ENCODE measurements around the gene ARSK. TPM values are rescaled to one million over a fixed set of nuclear protein-coding genes. Genes with fewer than 3 reads are reported as not detected.

The ARSK gene
- total and polyA plus RNA-seq, 7 experiments from 2014 or later = 2.5 to 13.3 (median 7.7) TPM

DNA sequence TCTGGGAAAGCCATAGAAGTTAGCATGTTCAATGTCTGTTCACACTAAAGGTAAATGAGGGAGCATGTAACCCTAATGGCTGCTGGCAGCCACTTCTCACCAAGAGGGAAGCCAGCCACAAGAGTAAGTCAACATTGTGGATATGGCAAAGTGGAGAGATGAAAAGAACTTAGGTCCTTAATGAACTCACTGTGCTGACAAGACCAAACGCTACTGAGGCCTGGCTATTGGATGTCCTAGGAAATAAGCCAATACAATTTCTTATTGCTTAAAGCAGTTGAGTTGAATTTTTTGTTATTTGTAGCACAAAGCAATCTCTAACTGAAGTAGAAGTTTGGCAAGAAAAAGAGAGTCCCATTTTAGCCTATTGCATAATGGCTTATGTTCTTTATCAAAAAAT lies 71.8 kb downstream of the ARSK start:
- Histone ChIP-seq H3K27ac (ENCODE audit: low read depth, low read length) (no peak overlapping the region), H3K4me3 (ENCODE audit: low read length) (no peak overlapping the region), H3K36me3 (ENCODE audit: control insufficient read depth in 2 of 3, insufficient read depth in 3 of 3, low read length in 3 of 3) (no peaks in the 10 kb centered on the region), H3K9me3 (ENCODE audit: control insufficient read depth in 2 of 3, low read length in 3 of 3) (no peaks in the 10 kb centered on the region), H3K4me1 (ENCODE audit: control insufficient read depth in 2 of 2, insufficient read depth in 2 of 2, low read length in 2 of 2) (peaks cover 19 to 38% of the 10 kb centered on the region in 2 donors), H3K27me3 (ENCODE audit: control insufficient read depth in 2 of 2, insufficient read depth in 2 of 2, low read length in 2 of 2) (no peaks in the 10 kb centered on the region)
- peaks cover 19 to 60% (median 46%) of the 10 kb centered on the region in 7 donors for H3K4me1 Mint-ChIP-seq
- peaks cover 0 to 9% (median 0%) of the 10 kb centered on the region in 11 donors for H3K9me3 Mint-ChIP-seq
- ChIA-PET CTCF (no interaction called here), POLR2A (no interaction called here)
- intact Hi-C loops (cut with micrococcal nuclease) = no loop called here
- H3K4me3 Mint-ChIP-seq = no peak overlapping the region
- no peak overlapping the region for H3K27ac Mint-ChIP-seq
- peaks cover 0 to 14% (median 0%) of the 10 kb centered on the region in 5 donors for H3K27me3 Mint-ChIP-seq
- H3K36me3 Mint-ChIP-seq = peaks cover 0 to 13% (median 0%) of the 10 kb centered on the region in 5 donors
- ATAC-seq (no peak), DNase-seq (no peak)

DNA sequence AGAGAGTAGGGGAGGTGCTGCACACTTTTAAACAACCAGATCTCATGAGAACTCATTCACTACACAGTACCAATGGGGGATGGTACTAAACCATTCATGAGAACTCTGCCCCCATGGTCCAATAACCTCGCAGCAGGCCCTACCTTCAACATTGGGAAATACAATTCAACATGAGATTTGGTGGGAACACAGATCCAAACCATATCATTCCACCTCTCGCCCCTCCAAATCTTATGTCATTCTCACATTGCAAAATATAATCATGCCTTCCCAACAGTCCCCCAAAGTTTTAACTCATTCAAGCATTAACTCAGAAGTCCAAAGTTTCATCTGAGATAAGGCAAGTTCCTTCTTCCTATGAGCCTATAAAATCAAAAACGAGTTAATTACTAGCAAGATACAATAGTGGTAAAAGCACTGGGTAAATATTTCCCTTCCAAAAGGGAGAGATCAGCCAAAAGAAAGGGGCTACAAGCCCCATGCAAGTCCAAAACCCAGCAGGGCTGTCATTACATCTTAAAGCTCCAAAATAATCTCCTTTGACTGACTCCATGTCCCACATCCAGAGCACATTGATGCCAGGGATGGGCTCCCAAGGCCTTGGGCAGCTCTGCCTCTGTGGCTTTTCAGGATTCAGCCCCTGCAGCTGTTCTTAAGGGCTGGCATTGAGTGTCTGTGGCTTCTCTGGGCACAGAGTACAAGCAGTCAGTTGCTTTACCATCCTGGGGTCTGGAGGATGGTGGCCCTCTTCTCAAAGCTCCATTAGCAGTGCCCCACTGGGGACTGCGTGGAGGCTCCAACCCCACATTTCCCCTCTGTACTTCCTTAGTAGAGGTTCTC lies 73.3 kb downstream of the ARSK start:
- no peak overlapping the region for H3K27ac ChIP-seq (ENCODE audit: low read depth, low read length)
- no peaks in the 10 kb centered on the region for H3K27me3 ChIP-seq (ENCODE audit: control insufficient read depth in 2 of 2, insufficient read depth in 2 of 2, low read length in 2 of 2)
- POLR2A ChIA-PET = no interaction called here
- H3K9me3 Mint-ChIP-seq = peaks cover 0 to 18% (median 2%) of the 10 kb centered on the region in 11 donors
- ATAC-seq (no peak), DNase-seq (no peak)
- no peaks in the 10 kb centered on the region for H3K9me3 ChIP-seq (ENCODE audit: control insufficient read depth in 2 of 3, low read length in 3 of 3)
- intact Hi-C loops (cut with micrococcal nuclease) = no loop called here
- no peaks in the 10 kb centered on the region for H3K36me3 ChIP-seq (ENCODE audit: control insufficient read depth in 2 of 3, insufficient read depth in 3 of 3, low read length in 3 of 3)
- H3K27me3 Mint-ChIP-seq = peaks cover 0 to 14% (median 0%) of the 10 kb centered on the region in 5 donors
- H3K27ac Mint-ChIP-seq = no peak overlapping the region
- peaks cover 18 to 56% (median 43%) of the 10 kb centered on the region in 7 donors for H3K4me1 Mint-ChIP-seq
- CTCF ChIA-PET = interaction anchor here (0.6 kb wide), 1 partner anchor 179 kb away, joined by 3 read pairs; no protein-coding TSS in a partner anchor
- H3K36me3 Mint-ChIP-seq = peaks cover 0 to 26% (median 0%) of the 10 kb centered on the region in 5 donors
- no peak overlapping the region for H3K4me3 Mint-ChIP-seq
- peaks cover 10 to 36% of the 10 kb centered on the region in 2 donors for H3K4me1 ChIP-seq (ENCODE audit: control insufficient read depth in 2 of 2, insufficient read depth in 2 of 2, low read length in 2 of 2)
- H3K4me3 ChIP-seq (ENCODE audit: low read length) = no peak overlapping the region

DNA sequence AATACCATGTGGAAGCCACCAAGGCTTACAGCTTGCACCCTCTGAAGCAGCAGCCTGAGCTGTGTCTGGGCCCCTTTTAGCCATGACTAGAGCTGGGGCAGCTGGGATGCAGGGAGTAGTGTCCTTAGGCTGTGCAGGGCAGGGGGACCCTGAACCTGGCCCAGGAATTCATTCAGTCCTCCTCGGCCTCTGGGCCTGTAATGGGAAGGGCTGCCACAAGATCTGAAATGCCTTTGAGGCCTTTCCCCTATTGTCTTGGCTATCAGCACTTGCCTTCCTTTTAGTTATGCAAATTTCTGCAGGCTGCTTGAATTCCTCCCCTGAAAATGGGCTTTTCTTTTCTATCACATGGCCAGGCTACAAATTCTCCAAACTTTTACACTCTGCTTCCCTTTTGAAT lies 74.0 kb downstream of the ARSK start:
- ChIA-PET CTCF (interaction anchor here (0.6 kb wide), 1 partner anchor 179 kb away, joined by 3 read pairs; no protein-coding TSS in a partner anchor), POLR2A (no interaction called here)
- H3K27ac ChIP-seq (ENCODE audit: low read depth, low read length) = no peak overlapping the region
- H3K9me3 Mint-ChIP-seq = peaks cover 0 to 18% (median 2%) of the 10 kb centered on the region in 11 donors
- H3K27me3 Mint-ChIP-seq = peaks cover 0 to 11% (median 0%) of the 10 kb centered on the region in 5 donors
- intact Hi-C loops (cut with micrococcal nuclease) = no loop called here
- ATAC-seq (no peak), DNase-seq (no peak)
- H3K4me1 ChIP-seq (ENCODE audit: control insufficient read depth in 2 of 2, insufficient read depth in 2 of 2, low read length in 2 of 2) = peaks cover 6 to 29% of the 10 kb centered on the region in 2 donors
- no peaks in the 10 kb centered on the region for H3K36me3 ChIP-seq (ENCODE audit: control insufficient read depth in 2 of 3, insufficient read depth in 3 of 3, low read length in 3 of 3)
- H3K9me3 ChIP-seq (ENCODE audit: control insufficient read depth in 2 of 3, low read length in 3 of 3) = no peaks in the 10 kb centered on the region
- no peak overlapping the region for H3K27ac Mint-ChIP-seq
- no peak overlapping the region for H3K4me3 ChIP-seq (ENCODE audit: low read length)
- H3K4me1 Mint-ChIP-seq = peaks cover 15 to 56% (median 43%) of the 10 kb centered on the region in 7 donors
- no peaks in the 10 kb centered on the region for H3K27me3 ChIP-seq (ENCODE audit: control insufficient read depth in 2 of 2, insufficient read depth in 2 of 2, low read length in 2 of 2)
- H3K4me3 Mint-ChIP-seq = no peak overlapping the region
- peaks cover 0 to 28% (median 0%) of the 10 kb centered on the region in 5 donors for H3K36me3 Mint-ChIP-seq

DNA sequence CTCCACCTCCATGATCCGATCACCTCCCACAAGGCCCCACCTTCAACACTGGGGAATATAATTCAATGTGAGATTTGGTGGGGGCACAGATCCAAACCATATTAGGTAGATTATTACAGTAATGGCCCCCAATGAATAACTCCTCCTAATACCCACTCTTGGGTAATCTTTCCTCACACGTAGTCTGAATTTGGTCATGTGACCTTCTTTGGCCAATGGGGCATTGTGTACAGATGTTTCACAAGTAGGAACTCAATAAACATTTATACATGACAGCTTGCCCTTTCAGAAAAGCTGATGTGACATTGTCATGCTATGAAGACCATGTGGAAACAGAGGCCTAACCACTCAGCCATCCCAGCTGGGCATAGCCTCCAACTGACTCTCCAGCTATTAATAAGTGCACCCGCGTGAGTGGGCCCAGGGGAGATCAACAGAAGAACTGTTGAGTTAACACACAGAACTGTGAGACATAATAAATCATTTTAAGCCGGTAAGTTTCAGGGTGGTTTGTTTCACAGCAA lies 75.6 kb downstream of the ARSK start:
- peaks cover 0 to 24% (median 0%) of the 10 kb centered on the region in 5 donors for H3K36me3 Mint-ChIP-seq
- Histone ChIP-seq H3K27ac (ENCODE audit: low read depth, low read length) (no peak overlapping the region), H3K36me3 (ENCODE audit: control insufficient read depth in 2 of 3, insufficient read depth in 3 of 3, low read length in 3 of 3) (no peaks in the 10 kb centered on the region), H3K27me3 (ENCODE audit: control insufficient read depth in 2 of 2, insufficient read depth in 2 of 2, low read length in 2 of 2) (no peaks in the 10 kb centered on the region), H3K4me1 (ENCODE audit: control insufficient read depth in 2 of 2, insufficient read depth in 2 of 2, low read length in 2 of 2) (peaks cover 6 to 24% of the 10 kb centered on the region in 2 donors), H3K9me3 (ENCODE audit: control insufficient read depth in 2 of 3, low read length in 3 of 3) (no peaks in the 10 kb centered on the region), H3K4me3 (ENCODE audit: low read length) (no peak overlapping the region)
- H3K27me3 Mint-ChIP-seq = peaks cover 0 to 10% (median 0%) of the 10 kb centered on the region in 5 donors
- ChIA-PET POLR2A (interaction anchor here (1.3 to 2.4 kb wide), 5 partner anchors 8 to 151 kb away, joined by 3 to 69 read pairs (median 10); partner anchors contain the start of genes ARSK and SKIC3), CTCF (interaction anchor here (1.9 to 2.1 kb wide), 2 partner anchors 8 to 16 kb away, joined by 10 to 14 read pairs; partner anchors contain the start of gene RFESD)
- ATAC-seq (no peak), DNase-seq (no peak)
- H3K27ac Mint-ChIP-seq = peak overlapping the region in 7 of 9 donors; percentile 17 to 75 (median 56)
- H3K9me3 Mint-ChIP-seq = peaks cover 0 to 16% (median 2%) of the 10 kb centered on the region in 11 donors
- peaks cover 15 to 52% (median 35%) of the 10 kb centered on the region in 7 donors for H3K4me1 Mint-ChIP-seq
- no peak overlapping the region for H3K4me3 Mint-ChIP-seq
- intact Hi-C loops (cut with micrococcal nuclease) = loop anchor here in 1 of 2 donors (10.0 kb wide), 1 partner anchor 1516 kb away; a partner anchor contains a TSS

DNA sequence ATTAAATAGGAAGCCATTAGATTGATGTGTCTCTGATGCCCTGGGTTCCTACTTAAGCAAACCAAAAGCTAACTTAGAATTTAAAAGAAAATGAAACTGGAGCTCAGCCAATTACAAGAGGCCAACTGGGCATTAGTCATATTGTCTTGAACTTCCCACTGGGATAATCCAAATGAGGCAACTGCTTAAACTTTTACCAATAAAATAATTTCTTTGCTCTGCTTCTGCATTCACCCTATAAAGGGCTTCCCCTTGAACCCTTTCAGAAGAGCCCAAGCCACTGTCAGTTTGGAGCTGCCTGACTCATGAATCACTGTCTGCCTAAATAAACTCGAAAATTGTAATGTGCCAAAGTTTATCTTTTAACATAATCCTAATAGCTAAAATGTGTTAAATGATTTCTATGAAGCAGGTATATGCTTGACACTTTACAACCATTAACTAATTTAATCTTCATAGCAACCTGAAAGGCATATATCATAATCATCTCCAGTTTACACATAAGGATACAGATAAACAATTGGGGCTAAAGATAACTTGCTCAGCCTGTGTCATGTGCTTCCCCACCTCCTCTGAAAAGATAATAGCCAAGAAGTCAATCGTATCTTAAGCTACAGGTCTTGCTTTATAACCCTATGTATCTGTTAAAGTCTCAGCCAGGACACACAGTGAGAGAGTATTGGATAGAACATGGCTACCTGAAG lies 76.5 kb downstream of the ARSK start:
- Mint-ChIP-seq H3K9me3 (peaks cover 0 to 16% (median 2%) of the 10 kb centered on the region in 11 donors), H3K27ac (peak overlapping the region; percentile 90 to 99 (median 94)), H3K36me3 (peaks cover 0 to 24% (median 0%) of the 10 kb centered on the region in 5 donors), H3K27me3 (peaks cover 0 to 9% (median 0%) of the 10 kb centered on the region in 5 donors), H3K4me1 (peaks cover 15 to 52% (median 35%) of the 10 kb centered on the region in 7 donors), H3K4me3 (peak overlapping the region in 9 of 10 donors; percentile 21 to 79 (median 60))
- intact Hi-C loops (cut with micrococcal nuclease) = loop anchor here in 1 of 2 donors (10.0 kb wide), 1 partner anchor 1517 kb away; a partner anchor contains a TSS
- H3K27ac ChIP-seq (ENCODE audit: low read depth, low read length) = peak overlapping the region; percentile 65
- ATAC-seq (no peak), DNase-seq (no peak)
- peaks cover 6 to 24% of the 10 kb centered on the region in 2 donors for H3K4me1 ChIP-seq (ENCODE audit: control insufficient read depth in 2 of 2, insufficient read depth in 2 of 2, low read length in 2 of 2)
- H3K9me3 ChIP-seq (ENCODE audit: control insufficient read depth in 2 of 3, low read length in 3 of 3) = no peaks in the 10 kb centered on the region
- ChIA-PET POLR2A (interaction anchor here (1.0 to 2.4 kb wide), 9 partner anchors 9 to 177 kb away, joined by 3 to 69 read pairs (median 8); partner anchors contain the start of genes ARSK, RFESD and SKIC3), CTCF (interaction anchor here (0.6 to 2.1 kb wide), 7 partner anchors 9 to 215 kb away, joined by 3 to 14 read pairs (median 9); partner anchors contain the start of genes ARSK, RFESD and SKIC3)
- H3K36me3 ChIP-seq (ENCODE audit: control insufficient read depth in 2 of 3, insufficient read depth in 3 of 3, low read length in 3 of 3) = no peaks in the 10 kb centered on the region
- H3K27me3 ChIP-seq (ENCODE audit: control insufficient read depth in 2 of 2, insufficient read depth in 2 of 2, low read length in 2 of 2) = no peaks in the 10 kb centered on the region
- H3K4me3 ChIP-seq (ENCODE audit: low read length) = no peak overlapping the region
